Neural progenitor cell (in vitro differentiated cells): Measurements from ENCODE around the gene PLAAT1. TPM values are rescaled to one million over a fixed set of nuclear protein-coding genes. Genes with fewer than 3 reads are reported as not detected.

Source experiments
- DNase-seq: peaks from one replicate; pipeline ENCODE4 v3.0.0-alpha.2; 2016; ENCODE audit warnings: low spot score
- H2AFZ ChIP-seq: fragments of 200-600 bp; sonication (generic); replicated peaks from 2 replicates; pipeline ENCODE4 v1.6.1; 2016; ENCODE audit warnings: antibody characterized with exemption
- H3F3A ChIP-seq: fragments of 200-600 bp; sonication (generic); 2 replicates; pipeline ENCODE4 v1.6.1; 2016; ENCODE audit warnings: antibody characterized with exemption, low read depth
- H3K27ac ChIP-seq: fragments of 200-600 bp; sonication (generic); 2 replicates; pipeline ENCODE4 v1.5.1; 2016; ENCODE audit warnings: mild to moderate bottlenecking
- H3K27me3 ChIP-seq: fragments of 200-600 bp; sonication (generic); 2 replicates; pipeline ENCODE4 v1.6.1; 2016; ENCODE audit warnings: mild to moderate bottlenecking, moderate library complexity
- H3K36me3 ChIP-seq: fragments of 200-600 bp; sonication (generic); 2 replicates; pipeline ENCODE4 v1.5.1; 2016
- H3K4me1 ChIP-seq: fragments of 200-600 bp; sonication (generic); 2 replicates; pipeline ENCODE4 v1.6.1; 2016; ENCODE audit warnings: mixed run types
- H3K4me2 ChIP-seq: fragments of 200-600 bp; sonication (generic); 2 replicates; pipeline ENCODE4 v1.6.1; 2016
- H3K4me3 ChIP-seq: fragments of 200-600 bp; sonication (generic); 2 replicates; pipeline ENCODE4 v1.5.1; 2016
- H3K79me2 ChIP-seq: fragments of 200-600 bp; sonication (generic); 2 replicates; pipeline ENCODE4 v1.6.1; 2016; ENCODE audit warnings: low read depth
- H3K9ac ChIP-seq: fragments of 200-600 bp; sonication (generic); 2 replicates; pipeline ENCODE4 v1.6.1; 2016
- H3K9me3 ChIP-seq: fragments of 200-600 bp; sonication (generic); 2 replicates; pipeline ENCODE4 v1.5.1; 2016; ENCODE audit warnings: low read depth
- H4K20me1 ChIP-seq: fragments of 200-600 bp; sonication (generic); 2 replicates; pipeline ENCODE4 v1.6.1; 2016; ENCODE audit warnings: low read depth
- H3K27ac Mint-ChIP-seq: 3 replicates; pipeline ENCODE4 v1.8.0; 2021; ENCODE audit warnings: mixed read lengths
- H3K27me3 Mint-ChIP-seq: 2 replicates; pipeline ENCODE4 v1.8.0; 2022; ENCODE audit warnings: low read depth, mild to moderate bottlenecking, inconsistent platforms, moderate library complexity, mixed read lengths; ENCODE audit not compliant: insufficient read depth
- H3K36me3 Mint-ChIP-seq: 3 replicates; pipeline ENCODE4 v1.8.0; 2021; ENCODE audit warnings: mixed read lengths
- H3K4me1 Mint-ChIP-seq: 3 replicates; pipeline ENCODE4 v1.8.0; 2021; ENCODE audit warnings: mixed read lengths
- H3K4me3 Mint-ChIP-seq: 3 replicates; pipeline ENCODE4 v1.8.0; 2021; ENCODE audit warnings: mild to moderate bottlenecking, moderate library complexity, mixed read lengths
- H3K9me3 Mint-ChIP-seq: 3 replicates; pipeline ENCODE4 v1.8.0; 2020; ENCODE audit warnings: mixed read lengths
- CTCF ChIP-seq: fragments of 200-600 bp; sonication (generic); IDR thresholded peaks from 2 replicates; pipeline ENCODE4 v1.5.1; 2017; ENCODE audit warnings: antibody characterized with exemption, mild to moderate bottlenecking
- EZH2 ChIP-seq: fragments of 200-600 bp; sonication (generic); IDR thresholded peaks from 2 replicates; pipeline ENCODE4 v1.6.1; 2017; ENCODE audit warnings: antibody characterized with exemption, mild to moderate bottlenecking, moderate library complexity
- EZH2phosphoT487 ChIP-seq: fragments of 200-600 bp; sonication (generic); IDR thresholded peaks from 2 replicates; pipeline ENCODE4 v1.6.1; 2017; ENCODE audit warnings: antibody characterized with exemption
- total RNA-seq: library from RNA; depleted of rRNA; stranded (reverse); fragments of >200 nt; gene quantifications from 2 replicates; pipeline ENCODE4 v1.2.3, GENCODE V29; 2015; ENCODE audit warnings: low replicate concordance

PLAAT1 gene
- total RNA-seq, 1 donor from 2014 or later = 4.9 TPM

GRCh38 chr3:193211984-193212383 lies 29.0 kb upstream of the PLAAT1 start:
- no peak overlapping the region for H3K27ac ChIP-seq

GRCh38 chr3:193212844-193213243 lies 28.2 kb upstream of the PLAAT1 start:
- H3K79me2 ChIP-seq = no peaks in the 10 kb centered on the region
- H2AFZ ChIP-seq = no peak overlapping the region
- no peaks in the 10 kb centered on the region for H3K36me3 ChIP-seq
- H3K27me3 ChIP-seq = no peaks in the 10 kb centered on the region
- Mint-ChIP-seq H3K27ac (no peak overlapping the region), H3K9me3 (no peaks in the 10 kb centered on the region), H3K4me1 (no peaks in the 10 kb centered on the region), H3K27me3 (no peaks in the 10 kb centered on the region), H3K4me3 (no peak overlapping the region), H3K36me3 (no peaks in the 10 kb centered on the region)
- H3K9ac ChIP-seq = no peak overlapping the region
- H4K20me1 ChIP-seq = no peaks in the 10 kb centered on the region
- TF ChIP-seq CTCF = no peak
- TF ChIP-seq EZH2 = no peak
- no peak for TF ChIP-seq EZH2phosphoT487
- no peak overlapping the region for H3K4me3 ChIP-seq
- no peaks in the 10 kb centered on the region for H3F3A ChIP-seq
- no peak overlapping the region for H3K27ac ChIP-seq
- H3K9me3 ChIP-seq = no peaks in the 10 kb centered on the region
- DNase-seq = no peak
- H3K4me1 ChIP-seq = no peaks in the 10 kb centered on the region
- no peak overlapping the region for H3K4me2 ChIP-seq

More at GRCh38 chr3:193211984-193212383, 29.0 kb upstream of the PLAAT1 start:
- Histone ChIP-seq H3K36me3 (no peaks in the 10 kb centered on the region), H3K4me2 (no peak overlapping the region), H3K27me3 (no peaks in the 10 kb centered on the region), H4K20me1 (no peaks in the 10 kb centered on the region), H3F3A (no peaks in the 10 kb centered on the region), H2AFZ (no peak overlapping the region), H3K4me3 (no peak overlapping the region), H3K79me2 (no peaks in the 10 kb centered on the region), H3K9ac (no peak overlapping the region), H3K9me3 (no peaks in the 10 kb centered on the region), H3K4me1 (no peaks in the 10 kb centered on the region)
- Mint-ChIP-seq H3K9me3 (no peaks in the 10 kb centered on the region), H3K36me3 (no peaks in the 10 kb centered on the region), H3K4me3 (no peak overlapping the region), H3K27ac (no peak overlapping the region), H3K27me3 (no peaks in the 10 kb centered on the region), H3K4me1 (no peaks in the 10 kb centered on the region)
- DNase-seq = no peak
- no peak for TF ChIP-seq EZH2
- TF ChIP-seq EZH2phosphoT487 = no peak
- no peak for TF ChIP-seq CTCF

GRCh38 chr3:193214445-193214844 lies 26.6 kb upstream of the PLAAT1 start:
- H4K20me1 ChIP-seq = no peaks in the 10 kb centered on the region
- no peaks in the 10 kb centered on the region for H3K36me3 Mint-ChIP-seq
- no peaks in the 10 kb centered on the region for H3K27me3 ChIP-seq
- no peaks in the 10 kb centered on the region for H3K27me3 Mint-ChIP-seq
- no peak overlapping the region for H3K27ac Mint-ChIP-seq
- DNase-seq = no peak
- H3K79me2 ChIP-seq = no peaks in the 10 kb centered on the region
- H3K4me3 ChIP-seq = no peak overlapping the region
- H3K9me3 Mint-ChIP-seq = no peaks in the 10 kb centered on the region
- TF ChIP-seq EZH2phosphoT487 (no peak), EZH2 (no peak), CTCF (no peak)
- H3K4me1 Mint-ChIP-seq = no peaks in the 10 kb centered on the region
- H2AFZ ChIP-seq = no peak overlapping the region
- no peaks in the 10 kb centered on the region for H3K4me1 ChIP-seq
- H3K9me3 ChIP-seq = no peaks in the 10 kb centered on the region
- no peak overlapping the region for H3K4me2 ChIP-seq
- H3F3A ChIP-seq = no peaks in the 10 kb centered on the region
- no peak overlapping the region for H3K27ac ChIP-seq
- no peak overlapping the region for H3K9ac ChIP-seq
- H3K36me3 ChIP-seq = no peaks in the 10 kb centered on the region
- H3K4me3 Mint-ChIP-seq = no peak overlapping the region
